GM13977 (cell line): ENCODE results near the gene SLC25A30.

Experiments
- DNase-seq: peaks from one replicate; pipeline ENCODE4 v3.0.0; 2012; ENCODE audit warnings: low spot score
- in situ Hi-C: fragments of 300-500 bp; cut with MboI; formaldehyde crosslinking; loops from one replicate; pipeline ENCODE4 v1.12.0; 2022; ENCODE audit warnings: low sequenced_read_pairs, low pct_unique_long_range_greater_than_20kb, mixed read lengths, inconsistent platforms; ENCODE audit not compliant: unreplicated experiment
- TF ChIP-seq, protein P1 (sequence below): IDR thresholded peaks from 2 replicates; pipeline ENCODE4 v1.5.1; 2012; ENCODE audit warnings: mild to moderate bottlenecking, control low read depth; ENCODE audit not compliant: insufficient read depth; ENCODE audit errors: extremely low read depth, missing control alignments

SLC25A30 gene

DNA sequence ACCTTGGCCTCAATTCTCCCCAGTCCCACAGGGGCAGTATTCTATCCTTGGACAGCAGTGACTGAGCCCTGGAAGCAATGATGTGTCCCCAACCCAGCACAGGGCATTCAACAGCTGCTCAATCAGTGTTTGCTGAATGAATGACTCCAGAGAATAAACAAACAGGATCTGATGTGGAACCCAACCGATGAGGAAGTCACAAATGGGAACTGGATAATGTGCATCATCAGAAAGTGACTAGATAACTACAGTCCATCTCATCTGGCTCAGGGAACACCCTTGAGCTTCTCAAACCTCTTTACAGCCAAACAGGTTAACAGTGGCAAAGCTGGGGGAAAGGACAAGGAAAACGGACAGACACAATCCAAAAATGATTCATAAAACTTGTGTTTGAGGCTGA, 8.2 kb downstream of the SLC25A30 start:
- in situ Hi-C loops = no loop called here
- TF ChIP-seq, protein P1, sequence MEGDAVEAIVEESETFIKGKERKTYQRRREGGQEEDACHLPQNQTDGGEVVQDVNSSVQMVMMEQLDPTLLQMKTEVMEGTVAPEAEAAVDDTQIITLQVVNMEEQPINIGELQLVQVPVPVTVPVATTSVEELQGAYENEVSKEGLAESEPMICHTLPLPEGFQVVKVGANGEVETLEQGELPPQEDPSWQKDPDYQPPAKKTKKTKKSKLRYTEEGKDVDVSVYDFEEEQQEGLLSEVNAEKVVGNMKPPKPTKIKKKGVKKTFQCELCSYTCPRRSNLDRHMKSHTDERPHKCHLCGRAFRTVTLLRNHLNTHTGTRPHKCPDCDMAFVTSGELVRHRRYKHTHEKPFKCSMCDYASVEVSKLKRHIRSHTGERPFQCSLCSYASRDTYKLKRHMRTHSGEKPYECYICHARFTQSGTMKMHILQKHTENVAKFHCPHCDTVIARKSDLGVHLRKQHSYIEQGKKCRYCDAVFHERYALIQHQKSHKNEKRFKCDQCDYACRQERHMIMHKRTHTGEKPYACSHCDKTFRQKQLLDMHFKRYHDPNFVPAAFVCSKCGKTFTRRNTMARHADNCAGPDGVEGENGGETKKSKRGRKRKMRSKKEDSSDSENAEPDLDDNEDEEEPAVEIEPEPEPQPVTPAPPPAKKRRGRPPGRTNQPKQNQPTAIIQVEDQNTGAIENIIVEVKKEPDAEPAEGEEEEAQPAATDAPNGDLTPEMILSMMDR = no peak
- DNase-seq = no peak

DNA sequence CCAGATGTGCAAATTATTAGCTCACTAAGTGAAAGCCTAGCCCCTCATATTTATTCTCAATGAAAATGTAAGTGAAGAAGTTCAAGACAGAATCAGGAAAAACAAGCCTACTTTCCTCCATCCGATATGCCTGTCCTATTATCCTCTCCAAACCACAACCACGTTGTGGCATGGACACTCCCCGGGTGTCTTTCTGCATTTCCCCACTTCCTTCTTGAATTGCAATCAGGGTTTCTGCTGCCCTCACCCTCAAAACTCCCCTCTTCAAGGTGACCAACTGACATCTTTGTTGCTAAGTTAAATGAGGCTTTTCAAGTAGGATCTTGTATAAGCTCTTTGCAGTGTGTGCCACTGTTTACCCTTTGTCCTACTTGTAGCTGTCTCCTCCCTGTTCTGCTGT, 11.8 kb downstream of the SLC25A30 start:
- DNase-seq = no peak
- in situ Hi-C loops = no loop called here
- TF ChIP-seq, protein P1 = no peak

DNA sequence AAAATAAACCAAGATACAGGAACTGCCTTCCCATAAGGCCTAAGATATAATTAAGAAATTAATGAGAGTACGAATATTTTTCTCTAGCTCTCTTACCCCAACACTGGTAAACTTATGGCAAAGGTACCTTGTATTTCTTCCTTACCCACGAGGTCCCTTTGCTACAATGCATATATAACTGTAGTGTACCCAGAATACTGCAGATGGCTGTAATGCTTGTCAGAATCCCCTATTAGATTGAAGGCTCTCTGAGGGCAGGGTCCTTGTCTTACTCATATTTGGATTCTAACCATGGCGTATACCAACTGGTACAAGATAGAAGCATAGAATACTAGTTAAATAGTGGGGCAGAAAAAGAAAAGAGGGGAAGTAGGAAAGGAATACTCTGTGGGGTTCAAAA, 15.1 kb downstream of the SLC25A30 start:
- in situ Hi-C loops = no loop called here
- no peak for DNase-seq
- TF ChIP-seq, protein P1 = no peak

DNA sequence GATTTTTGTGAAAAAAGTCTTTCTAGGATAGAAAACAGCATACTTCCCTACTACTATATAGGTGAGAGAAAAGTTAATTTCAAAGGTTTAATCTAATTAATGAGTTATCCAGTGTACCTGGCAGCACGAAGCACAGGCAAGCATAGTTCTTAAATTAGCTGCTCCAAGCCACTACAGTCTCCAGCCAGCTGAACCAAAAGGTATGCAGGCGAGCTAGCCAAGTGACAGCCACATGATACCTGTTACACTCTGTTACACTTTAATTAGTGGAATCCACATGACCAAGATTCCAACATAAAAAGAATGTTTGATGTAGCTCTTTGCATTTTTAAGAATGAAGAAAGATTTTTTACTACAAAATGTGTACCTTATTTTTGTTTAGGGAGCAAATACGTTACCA, 15.5 kb downstream of the SLC25A30 start:
- in situ Hi-C loops = no loop called here
- no peak for DNase-seq
- TF ChIP-seq, protein P1 = no peak

DNA sequence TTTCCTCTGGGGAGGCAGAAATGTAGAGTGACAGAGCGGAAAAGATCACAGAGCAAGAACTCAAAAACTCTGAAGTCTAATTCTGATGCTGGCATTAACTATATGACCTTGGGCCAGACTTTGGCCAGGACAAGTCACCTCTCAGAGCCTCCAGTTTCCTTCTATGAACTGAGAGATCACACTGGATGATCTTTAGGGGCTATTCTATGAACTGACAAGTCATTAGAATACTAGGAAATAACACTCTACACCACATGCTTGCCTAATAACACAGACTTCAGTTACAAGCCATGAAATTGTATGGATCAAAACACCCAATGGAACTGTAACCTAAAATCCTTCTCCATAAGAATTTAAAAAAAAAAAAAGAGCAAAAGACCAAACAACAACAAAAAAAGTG, 16.9 kb downstream of the SLC25A30 start:
- TF ChIP-seq, protein P1 = no peak
- DNase-seq = no peak
- in situ Hi-C loops = no loop called here

DNA sequence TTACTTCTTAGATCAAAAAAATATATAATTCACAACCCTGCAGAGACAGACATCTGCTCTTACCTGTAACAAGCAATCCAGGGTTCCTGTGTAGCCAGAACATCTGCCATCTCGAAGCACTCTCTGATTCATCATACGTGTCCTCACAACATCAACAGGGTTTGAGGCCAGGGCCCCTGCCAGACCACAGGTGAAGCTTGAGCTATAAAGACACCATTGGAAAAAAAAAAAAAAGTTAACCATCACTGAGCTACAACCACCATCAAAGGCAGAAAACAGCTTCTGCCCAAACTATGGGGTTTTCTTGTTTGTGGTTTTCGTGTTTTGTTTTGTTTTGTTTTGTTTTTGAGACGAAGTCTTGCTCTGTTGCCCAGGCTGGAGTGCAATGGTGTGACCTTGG, 19.3 kb downstream of the SLC25A30 start:
- in situ Hi-C loops = no loop called here
- TF ChIP-seq, protein P1 = no peak
- no peak for DNase-seq

DNA sequence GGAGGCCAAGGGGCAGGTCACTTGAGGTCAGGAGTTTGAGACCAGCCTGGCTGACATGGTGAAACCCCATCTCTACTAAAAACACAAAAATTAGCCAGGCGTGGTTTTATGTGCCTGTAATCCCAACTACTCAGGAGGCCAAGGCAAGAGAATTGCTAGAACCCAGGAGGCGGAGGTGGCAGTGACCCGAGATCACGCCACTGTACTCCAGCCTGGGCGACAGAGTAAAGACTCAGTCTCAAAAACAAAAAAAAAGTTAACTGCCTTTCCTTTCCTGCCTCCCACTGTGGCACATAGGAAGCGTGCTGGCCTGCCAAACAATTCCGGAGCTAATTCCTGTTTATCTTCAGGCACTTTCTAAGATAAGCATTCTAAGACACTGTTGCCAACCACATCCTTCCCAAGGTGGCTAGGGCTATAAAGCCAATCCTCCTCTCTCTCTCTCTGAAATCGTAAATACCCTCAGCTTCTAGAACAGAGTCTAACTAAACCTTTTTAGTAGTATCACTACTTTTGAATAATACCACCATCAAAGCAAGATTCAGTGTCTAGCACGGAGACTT, 21.6 kb downstream of the SLC25A30 start:
- in situ Hi-C loops = no loop called here

More for the DNA sequence above, 21.6 kb downstream of the SLC25A30 start:
- TF ChIP-seq, protein P1 = no peak
- no peak for DNase-seq
